ENCODE data around the gene PGAP3.

The PGAP3 gene

GRCh38 chr17:39675390-39676082 is 12.3 kb downstream of the PGAP3 start:
- peaks cover 34% of the 10 kb centered on the region for H3K4me1 Mint-ChIP-seq
- no peak for DNase-seq
- TF ChIP-seq CTCF (IDR thresholded peaks at IDR 0.05): no peak
- H3K36me3 Mint-ChIP-seq (ENCODE audit: low read depth): no peaks in the 10 kb centered on the region
- no peaks in the 10 kb centered on the region for H3K9me3 Mint-ChIP-seq
- H3K27ac Mint-ChIP-seq: peak overlapping the region; percentile 87
- no peak overlapping the region for H3K4me3 Mint-ChIP-seq
- H3K27me3 Mint-ChIP-seq (ENCODE audit: low read depth, poor library complexity): peaks cover 2% of the 10 kb centered on the region

- peaks cover 7% of the 10 kb centered on the region for H3K27me3 Mint-ChIP-seq (ENCODE audit: low read depth, poor library complexity)
- no peak for DNase-seq
- no peaks in the 10 kb centered on the region for H3K36me3 Mint-ChIP-seq (ENCODE audit: low read depth)
- peaks cover 34% of the 10 kb centered on the region for H3K4me1 Mint-ChIP-seq
- TF ChIP-seq CTCF (IDR thresholded peaks at IDR 0.05): no peak
- H3K9me3 Mint-ChIP-seq: no peaks in the 10 kb centered on the region
- no peak overlapping the region for H3K4me3 Mint-ChIP-seq
- H3K27ac Mint-ChIP-seq: peak overlapping the region; percentile 87
These were observed 13.0 kb downstream of the PGAP3 start for GRCh38 chr17:39674702-39675389.

- Mint-ChIP-seq H3K9me3 (no peaks in the 10 kb centered on the region), H3K4me3 (no peak overlapping the region), H3K27ac (no peak overlapping the region), H3K4me1 (peaks cover 38% of the 10 kb centered on the region), H3K27me3 (ENCODE audit: low read depth, poor library complexity) (peaks cover 13% of the 10 kb centered on the region), H3K36me3 (ENCODE audit: low read depth) (no peaks in the 10 kb centered on the region)
- TF ChIP-seq CTCF (IDR thresholded peaks at IDR 0.05): no peak
- DNase-seq: no peak
These were observed 13.7 kb downstream of the PGAP3 start for GRCh38 chr17:39674179-39674578.

GRCh38 chr17:39673335-39674081 is 14.3 kb downstream of the PGAP3 start:
- Mint-ChIP-seq H3K4me1 (peaks cover 37% of the 10 kb centered on the region), H3K27ac (no peak overlapping the region), H3K9me3 (no peaks in the 10 kb centered on the region), H3K4me3 (no peak overlapping the region), H3K36me3 (ENCODE audit: low read depth) (no peaks in the 10 kb centered on the region), H3K27me3 (ENCODE audit: low read depth, poor library complexity) (peaks cover 20% of the 10 kb centered on the region)
- no peak for DNase-seq
- no peak for TF ChIP-seq CTCF (IDR thresholded peaks at IDR 0.05)

GRCh38 chr17:39672522-39673334 is 15.1 kb downstream of the PGAP3 start:
- no peak for TF ChIP-seq CTCF (IDR thresholded peaks at IDR 0.05)
- H3K4me3 Mint-ChIP-seq: no peak overlapping the region
- H3K4me1 Mint-ChIP-seq: peaks cover 32% of the 10 kb centered on the region
- H3K36me3 Mint-ChIP-seq (ENCODE audit: low read depth): no peaks in the 10 kb centered on the region
- no peaks in the 10 kb centered on the region for H3K9me3 Mint-ChIP-seq
- H3K27me3 Mint-ChIP-seq (ENCODE audit: low read depth, poor library complexity): peaks cover 28% of the 10 kb centered on the region
- DNase-seq: no peak
- H3K27ac Mint-ChIP-seq: no peak overlapping the region

All from nephron progenitor cell (in vitro differentiated cells).